C4-2B (cell line): ENCODE data around the gene SUCLA2.

Experiments used
- ZFX ChIP-seq: fragments of 450-650 bp; IDR thresholded peaks from 2 replicates; pipeline ENCODE4 v1.6.1; 2017
- TF ChIP-seq, protein P1 (sequence below): fragments of 450-650 bp; conservative IDR thresholded peaks from 2 replicates; pipeline ENCODE4 v1.5.1; 2017; ENCODE audit warnings: mild to moderate bottlenecking

DNA sequence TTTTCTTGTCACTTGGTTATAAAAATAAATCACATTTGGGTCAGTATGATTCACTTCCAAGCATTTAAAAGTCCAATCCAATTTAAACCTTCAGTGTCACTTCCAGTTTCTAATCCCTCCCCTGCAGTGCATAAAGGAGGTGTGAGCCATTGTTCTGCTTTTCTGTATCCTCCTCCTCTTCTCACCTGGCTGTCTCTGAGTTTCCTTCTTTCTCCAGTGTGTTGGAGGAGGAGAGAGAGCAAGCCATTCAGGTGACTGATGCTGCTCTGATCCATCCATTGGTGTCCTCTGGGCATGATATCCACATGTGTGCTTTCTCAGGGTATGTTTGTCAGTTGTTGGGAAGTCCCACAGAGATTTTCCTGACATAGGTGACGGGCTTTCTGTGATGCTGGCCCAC is 37.7 kb upstream of the SUCLA2 start:
- TF ChIP-seq, protein P1, sequence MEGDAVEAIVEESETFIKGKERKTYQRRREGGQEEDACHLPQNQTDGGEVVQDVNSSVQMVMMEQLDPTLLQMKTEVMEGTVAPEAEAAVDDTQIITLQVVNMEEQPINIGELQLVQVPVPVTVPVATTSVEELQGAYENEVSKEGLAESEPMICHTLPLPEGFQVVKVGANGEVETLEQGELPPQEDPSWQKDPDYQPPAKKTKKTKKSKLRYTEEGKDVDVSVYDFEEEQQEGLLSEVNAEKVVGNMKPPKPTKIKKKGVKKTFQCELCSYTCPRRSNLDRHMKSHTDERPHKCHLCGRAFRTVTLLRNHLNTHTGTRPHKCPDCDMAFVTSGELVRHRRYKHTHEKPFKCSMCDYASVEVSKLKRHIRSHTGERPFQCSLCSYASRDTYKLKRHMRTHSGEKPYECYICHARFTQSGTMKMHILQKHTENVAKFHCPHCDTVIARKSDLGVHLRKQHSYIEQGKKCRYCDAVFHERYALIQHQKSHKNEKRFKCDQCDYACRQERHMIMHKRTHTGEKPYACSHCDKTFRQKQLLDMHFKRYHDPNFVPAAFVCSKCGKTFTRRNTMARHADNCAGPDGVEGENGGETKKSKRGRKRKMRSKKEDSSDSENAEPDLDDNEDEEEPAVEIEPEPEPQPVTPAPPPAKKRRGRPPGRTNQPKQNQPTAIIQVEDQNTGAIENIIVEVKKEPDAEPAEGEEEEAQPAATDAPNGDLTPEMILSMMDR, result no peak
- TF ChIP-seq ZFX, result no peak
